Fibroblast of the aortic adventitia (primary cell): Measurements from ENCODE around the gene SNX32. TPM values are rescaled to one million over a fixed set of nuclear protein-coding genes. Genes with fewer than 3 reads are reported as not detected.

ENCODE experiments used
- DNase-seq: peaks from one replicate; pipeline ENCODE4 v3.0.0-alpha.2; 2010; ENCODE audit warnings: low read depth
- H3K4me3 ChIP-seq: 2 replicates; pipeline ENCODE4 v1.5.1; 2011; ENCODE audit warnings: low read depth, mild to moderate bottlenecking, control low read depth, low read length, moderate library complexity
- CTCF ChIP-seq: IDR thresholded peaks from 2 replicates; pipeline ENCODE4 v1.5.1; 2011; ENCODE audit warnings: mild to moderate bottlenecking, low read length, control low read depth, inconsistent platforms; ENCODE audit not compliant: insufficient read depth
- total RNA-seq: library from RNA; depleted of rRNA; stranded (reverse); fragments of >200 nt; gene quantifications from 2 replicates; pipeline ENCODE4 v1.2.3, GENCODE V29; 2012; ENCODE audit warnings: low replicate concordance

SNX32 gene
- total RNA-seq, 1 donor: 1.6 TPM

- TF ChIP-seq CTCF: no peak
- peak; percentile 65 for DNase-seq
- peak overlapping the region; percentile 87 for H3K4me3 ChIP-seq
Observed at GRCh38 chr11:65899356-65900124, 65.8 kb downstream of the SNX32 start.

DNA sequence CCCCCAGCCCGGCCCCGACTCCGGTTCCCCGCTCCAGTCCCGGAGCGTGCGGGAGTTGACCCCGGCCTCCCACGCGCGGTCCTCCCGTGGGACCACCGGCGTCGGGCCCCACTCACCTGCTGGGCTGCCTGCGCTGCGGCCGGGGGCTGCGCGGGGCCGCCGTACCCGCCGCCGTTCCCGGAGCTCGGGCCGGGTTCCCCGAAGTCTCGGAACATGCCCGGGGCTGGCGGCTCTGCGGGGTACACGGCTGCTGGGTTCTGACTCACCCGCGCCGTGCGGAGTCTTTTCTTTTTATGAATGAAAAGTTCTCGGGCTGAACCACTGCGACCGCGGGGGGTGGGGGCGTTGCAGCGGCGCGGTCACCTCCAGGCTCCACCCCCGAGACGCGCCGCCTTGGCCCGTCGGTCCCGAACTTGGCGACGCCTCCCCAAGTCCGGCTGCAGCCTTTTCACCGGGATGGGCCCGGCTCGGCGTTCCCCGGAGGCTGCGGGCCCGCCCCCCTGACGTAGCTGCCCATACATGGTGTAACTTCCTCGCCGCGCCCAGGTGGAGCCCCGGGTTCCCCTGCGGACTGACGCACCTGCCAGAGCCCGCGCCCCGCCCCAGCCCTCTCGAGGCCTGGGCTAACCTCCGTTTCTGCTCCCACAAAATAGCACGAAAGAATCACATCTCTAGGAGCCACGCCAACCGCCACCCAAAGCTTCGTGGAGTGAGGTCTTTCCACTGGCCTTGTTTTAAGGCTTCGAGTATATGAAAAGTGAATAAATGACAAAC is 66.5 kb downstream of the SNX32 start, which contains the start of gene FOSL1:
TSS of gene FOSL1 (minus strand) at position 264 of the 774 bp plus-strand sequence. CDS start at position 215, 49 bp downstream.
- TF ChIP-seq CTCF: no peak
- H3K4me3 ChIP-seq: peak within 1 kb of the TSS; percentile 87
- DNase-seq: peak; percentile 93

DNA sequence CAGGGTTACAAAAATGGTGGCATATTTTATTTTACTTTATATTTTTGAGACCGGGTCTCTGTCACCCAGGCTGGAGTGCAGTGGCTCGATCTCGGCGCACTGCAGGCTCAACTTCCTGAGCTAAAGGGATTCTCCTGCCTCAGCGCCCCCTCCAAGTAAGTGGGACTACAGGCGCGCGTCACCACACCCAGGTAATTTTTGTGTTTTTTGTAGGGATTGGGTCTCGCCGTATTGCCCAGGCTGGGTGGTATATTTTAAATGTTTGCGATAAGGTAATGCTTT is 67.1 kb downstream of the SNX32 start:
- DNase-seq: no peak
- no peak for TF ChIP-seq CTCF
- no peak overlapping the region for H3K4me3 ChIP-seq

DNA sequence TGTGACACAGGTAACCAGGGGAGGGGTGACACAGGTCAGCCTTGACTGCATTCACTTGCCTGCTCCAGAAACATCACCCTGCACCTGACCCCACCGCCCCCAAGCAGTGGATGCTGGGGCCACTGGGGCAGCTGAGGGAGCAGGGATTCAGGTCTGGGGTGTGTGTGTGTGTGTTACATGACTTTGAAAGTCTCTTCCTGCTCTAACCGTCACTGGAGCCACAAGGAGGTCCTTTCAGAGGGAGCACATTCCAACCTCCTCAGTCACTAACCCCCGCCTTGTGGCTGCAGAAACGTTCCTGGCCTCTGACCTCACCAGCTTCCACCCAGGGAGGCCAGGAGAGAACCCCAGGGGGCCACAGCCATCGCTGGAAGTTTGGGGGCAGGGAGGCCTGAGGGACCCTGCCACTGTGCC is 69.3 kb downstream of the SNX32 start:
- H3K4me3 ChIP-seq: no peak overlapping the region

More for the DNA sequence above, 69.3 kb downstream of the SNX32 start:
- TF ChIP-seq CTCF: no peak
- DNase-seq: peak; percentile 69

Other genes starting within 250 kb of the SNX32 start
- 0.09 and 0.65 TPM in 2 replicates for gene KCNK7, start 238.2 kb upstream of the SNX32 start, total RNA-seq
- gene MAP3K11, start 219.7 kb upstream of the SNX32 start, total RNA-seq: 22.4 and 30.4 TPM in 2 replicates
- 21.8 and 31.5 TPM in 2 replicates for gene PCNX3, start 218.2 kb upstream of the SNX32 start, total RNA-seq
- 7.5 and 21.7 TPM in 2 replicates for gene SIPA1, start 195.9 kb upstream of the SNX32 start, total RNA-seq
- gene RELA, start 171.0 kb upstream of the SNX32 start, total RNA-seq: 10.2 and 39.5 TPM in 2 replicates
- 35.9 and 59.1 TPM in 2 replicates for gene KAT5, start 121.7 kb upstream of the SNX32 start, total RNA-seq
- gene RNASEH2C, start 113.2 kb upstream of the SNX32 start, total RNA-seq: 44.6 and 49.6 TPM in 2 replicates
- 11.5 and 14.4 TPM in 2 replicates for gene AP5B1, start 53.0 kb upstream of the SNX32 start, total RNA-seq
- gene OVOL1, start 46.9 kb upstream of the SNX32 start, total RNA-seq: not detected in 2 replicates
- gene CFL1, start 24.2 kb downstream of the SNX32 start, total RNA-seq: 673 and 713 TPM in 2 replicates
- 26.3 and 31.8 TPM in 2 replicates for gene MUS81, start 26.5 kb downstream of the SNX32 start, total RNA-seq
- 57.3 and 105 TPM in 2 replicates for gene EFEMP2, start 38.8 kb downstream of the SNX32 start, total RNA-seq
- gene CTSW, start 45.9 kb downstream of the SNX32 start, total RNA-seq: not detected in 2 replicates
- gene FIBP, start 54.5 kb downstream of the SNX32 start, total RNA-seq: 71.7 and 157 TPM in 2 replicates
- 75.0 and 288 TPM in 2 replicates for gene CCDC85B, start 56.7 kb downstream of the SNX32 start, total RNA-seq
- 11.4 and 73.9 TPM in 2 replicates for gene FOSL1, start 66.4 kb downstream of the SNX32 start, total RNA-seq
- 9.6 and 44.8 TPM in 2 replicates for gene C11orf68, start 85.1 kb downstream of the SNX32 start, total RNA-seq
- gene DRAP1, start 85.5 kb downstream of the SNX32 start, total RNA-seq: 155 and 317 TPM in 2 replicates
- not detected in 2 replicates for gene TSGA10IP, start 111.5 kb downstream of the SNX32 start, total RNA-seq
- gene SART1, start 127.8 kb downstream of the SNX32 start, total RNA-seq: 22.7 and 71.2 TPM in 2 replicates
- gene EIF1AD, start 168.2 kb downstream of the SNX32 start, total RNA-seq: 21.9 and 26.4 TPM in 2 replicates
- gene BANF1, start 168.5 kb downstream of the SNX32 start, total RNA-seq: 44.1 and 57.7 TPM in 2 replicates
- gene CST6, start 178.0 kb downstream of the SNX32 start, total RNA-seq: 1.7 TPM in 1 of 2 replicates, not detected in the other
- gene CATSPER1, start 192.5 kb downstream of the SNX32 start, total RNA-seq: not detected in 2 replicates
- gene GAL3ST3, start 215.2 kb downstream of the SNX32 start, total RNA-seq: not detected in 2 replicates
- 158 and 255 TPM in 2 replicates for gene SF3B2, start 218.4 kb downstream of the SNX32 start, total RNA-seq
- gene PACS1, start 236.3 kb downstream of the SNX32 start, total RNA-seq: 18.6 and 31.5 TPM in 2 replicates